Superior temporal gyrus (tissue), 1 donor: ENCODE data around the gene TTC23.
A peak's percentile ranks its signal among the peaks of the same experiment; 100 is the strongest.

ENCODE experiments used
- DNase-seq: peaks from one replicate; pipeline ENCODE4 v3.0.0-alpha.2; 2016; ENCODE audit errors: extremely low spot score

Gene TTC23

DNA sequence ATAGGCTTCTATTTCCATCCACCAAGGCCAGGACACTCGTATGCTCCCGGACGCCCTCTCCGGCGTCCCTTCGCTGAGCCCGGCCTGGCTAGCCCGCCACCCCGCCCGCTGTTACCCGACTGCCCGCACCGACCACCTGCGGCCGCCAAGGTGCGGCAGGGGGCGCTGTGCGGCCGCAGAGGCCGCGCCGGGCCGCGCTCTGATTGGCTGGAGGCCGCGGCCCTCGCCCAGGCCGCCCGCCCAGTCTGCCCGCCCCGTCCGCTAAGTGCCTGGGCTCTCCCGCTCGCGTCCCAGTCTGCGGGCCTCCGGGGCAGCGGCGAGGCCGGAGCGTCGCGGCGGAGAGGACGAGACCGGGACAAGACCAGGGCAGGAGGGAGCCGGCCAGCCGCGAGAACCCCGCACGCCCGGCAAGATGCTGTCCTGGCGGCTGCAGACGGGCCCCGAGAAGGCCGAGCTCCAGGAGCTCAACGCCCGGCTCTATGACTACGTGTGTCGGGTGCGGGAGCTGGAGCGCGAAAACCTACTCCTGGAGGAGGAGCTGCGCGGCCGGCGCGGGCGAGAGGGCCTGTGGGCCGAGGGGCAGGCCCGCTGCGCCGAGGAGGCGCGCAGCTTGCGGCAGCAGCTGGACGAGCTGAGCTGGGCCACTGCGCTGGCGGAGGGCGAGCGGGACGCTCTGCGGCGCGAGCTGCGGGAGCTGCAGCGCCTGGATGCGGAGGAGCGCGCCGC lies 144.4 kb downstream of the TTC23 start, which contains the start of gene SYNM:
Gene SYNM (plus strand): TSS at position 293 of the 726 bp plus-strand sequence. CDS start 120 bp downstream, at position 413.
- peak; percentile 82 for DNase-seq

DNA sequence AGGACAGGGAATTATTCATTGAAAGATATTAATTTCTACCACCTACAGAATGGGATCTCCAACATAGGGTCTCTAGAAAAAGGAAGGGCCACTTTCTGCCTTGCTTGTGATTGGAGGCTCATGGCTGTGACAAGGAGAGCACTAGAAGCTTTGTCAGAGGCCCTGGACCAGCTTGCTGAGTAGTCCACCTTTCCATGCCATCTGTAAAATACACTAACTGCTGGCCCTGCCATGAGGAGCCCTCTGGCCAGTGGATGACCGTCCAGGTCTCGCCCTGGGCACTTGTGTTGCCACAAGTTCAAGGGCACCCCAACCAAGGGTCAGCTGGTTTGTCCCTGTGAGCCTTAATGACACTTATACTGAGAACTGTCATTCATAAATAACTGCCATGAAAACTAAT lies 146.1 kb downstream of the TTC23 start:
- no peak for DNase-seq

DNA sequence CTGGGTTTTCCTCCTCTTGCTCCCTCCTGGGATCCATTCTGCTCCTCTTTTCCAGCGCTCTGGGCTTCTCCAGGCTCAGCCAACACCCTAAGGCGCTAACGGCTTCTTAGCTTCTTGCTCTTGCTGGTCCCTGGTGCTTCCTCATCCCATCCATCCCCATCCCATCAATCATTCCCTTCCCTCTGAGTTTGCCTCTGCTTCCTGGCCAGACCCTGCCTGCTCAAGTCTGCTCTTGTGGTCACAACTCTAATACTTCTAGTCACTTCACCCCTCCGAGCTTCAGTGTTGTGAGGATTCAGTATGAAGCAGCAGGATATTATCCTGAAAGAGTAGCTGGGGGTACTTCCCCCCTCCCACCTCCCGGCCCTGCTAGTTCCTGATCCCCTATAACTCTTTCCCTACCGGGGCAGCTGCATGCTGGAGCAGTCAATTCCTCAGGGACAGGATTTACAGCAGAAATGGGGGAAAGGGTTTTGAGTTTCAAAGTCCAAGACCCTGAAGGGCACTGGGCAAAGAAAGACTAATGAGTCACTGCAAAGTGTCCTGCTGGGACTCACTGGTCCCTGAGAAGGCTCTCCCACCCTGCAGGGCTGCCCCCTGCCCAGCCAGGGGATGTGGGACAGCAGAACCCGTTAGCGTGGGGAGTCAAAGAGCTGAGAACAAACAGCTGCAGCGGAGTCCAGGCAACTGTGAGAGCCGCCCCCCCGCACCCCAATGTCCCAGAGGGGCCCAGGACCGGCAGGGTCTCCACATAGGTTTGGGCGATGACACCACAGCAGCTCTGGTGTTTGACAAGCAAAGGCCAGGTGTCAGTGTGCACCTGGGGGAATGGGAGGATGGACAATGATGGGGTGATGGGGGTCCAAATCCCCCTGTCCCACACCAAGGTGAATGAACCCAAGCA lies 146.8 kb downstream of the TTC23 start:
- DNase-seq = no peak

DNA sequence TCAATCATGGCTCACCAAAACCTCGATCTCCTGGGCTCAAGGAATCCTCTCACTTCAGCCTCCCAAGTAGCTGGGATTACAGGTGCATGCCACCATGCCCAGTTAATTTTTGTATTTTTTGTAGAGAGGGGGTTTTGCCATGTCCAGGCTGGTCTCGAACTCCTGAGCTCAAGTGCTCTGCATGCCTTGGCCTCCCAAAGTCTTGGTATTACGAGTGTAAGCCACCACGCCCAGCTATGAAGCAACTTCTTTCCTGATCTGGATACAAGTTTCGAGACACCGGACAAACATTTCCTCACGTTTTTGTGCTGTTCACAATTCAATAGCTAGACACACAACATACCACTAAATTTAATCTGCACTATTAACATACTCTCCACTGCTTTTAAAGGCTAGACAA lies 147.9 kb downstream of the TTC23 start:
- DNase-seq = no peak

DNA sequence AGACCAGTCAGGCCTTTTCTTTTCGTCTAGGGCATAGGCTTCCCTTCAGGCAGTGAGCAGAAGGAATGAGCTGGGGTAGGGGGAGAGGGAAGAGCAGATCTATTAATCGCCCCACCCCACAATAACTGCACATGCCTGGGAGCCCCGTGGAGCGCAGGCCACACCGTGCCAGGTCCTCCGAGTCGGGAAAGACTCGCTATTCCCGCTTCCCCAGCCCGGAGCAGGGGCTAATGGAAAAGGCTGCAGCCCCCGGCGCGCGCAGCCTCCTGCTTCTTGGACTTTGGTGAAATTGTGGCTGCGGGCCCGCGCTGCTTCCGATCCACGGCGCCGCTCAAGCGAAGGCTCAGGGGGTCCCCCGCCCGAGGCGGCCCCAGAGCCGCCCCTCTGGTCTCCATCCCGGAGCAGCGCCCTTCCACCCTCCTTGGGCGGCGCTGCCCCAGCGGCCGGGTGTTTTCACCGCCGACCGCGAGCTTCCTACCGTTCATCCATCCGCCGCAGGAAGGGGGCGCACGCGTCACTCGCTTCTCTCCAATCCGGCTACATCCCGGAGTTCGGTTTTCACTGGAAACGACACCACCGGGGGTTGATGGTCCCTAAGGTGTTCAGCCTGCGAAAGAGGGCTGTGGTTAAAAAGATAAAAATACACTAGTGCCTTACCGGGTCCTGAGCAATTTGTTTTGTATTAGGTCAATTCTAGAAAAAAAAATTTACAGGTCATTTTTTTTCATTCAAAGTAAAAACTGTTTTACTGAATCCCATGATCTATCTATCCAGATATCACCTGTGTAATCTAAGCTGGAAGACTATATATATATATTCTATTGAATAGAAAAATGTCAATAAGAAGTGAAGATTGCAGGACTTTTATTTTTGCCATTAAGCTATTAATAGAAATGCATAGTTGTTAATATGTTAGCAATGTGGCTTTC lies 148.9 kb downstream of the TTC23 start:
- peak; percentile 89 for DNase-seq

DNA sequence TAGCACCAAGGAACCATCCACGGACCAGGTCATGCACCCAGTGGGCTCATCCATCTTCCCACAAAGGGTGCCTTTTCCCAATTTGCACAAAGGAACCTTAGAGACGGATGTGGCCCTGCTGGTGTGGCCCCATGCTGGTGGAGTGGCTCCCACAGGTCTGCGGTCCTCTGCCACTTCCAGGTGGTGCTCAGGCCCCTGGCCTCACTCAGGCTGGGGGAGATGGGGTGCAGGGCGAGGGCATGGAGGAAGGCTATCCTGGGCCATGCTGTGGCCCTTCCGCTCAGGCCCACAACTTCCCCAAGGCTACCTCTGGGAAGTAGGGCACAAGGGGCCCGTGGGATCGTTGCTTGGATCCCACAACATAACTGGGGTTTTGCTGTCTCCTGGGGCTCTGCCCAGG lies 149.7 kb downstream of the TTC23 start:
- no peak for DNase-seq

DNA sequence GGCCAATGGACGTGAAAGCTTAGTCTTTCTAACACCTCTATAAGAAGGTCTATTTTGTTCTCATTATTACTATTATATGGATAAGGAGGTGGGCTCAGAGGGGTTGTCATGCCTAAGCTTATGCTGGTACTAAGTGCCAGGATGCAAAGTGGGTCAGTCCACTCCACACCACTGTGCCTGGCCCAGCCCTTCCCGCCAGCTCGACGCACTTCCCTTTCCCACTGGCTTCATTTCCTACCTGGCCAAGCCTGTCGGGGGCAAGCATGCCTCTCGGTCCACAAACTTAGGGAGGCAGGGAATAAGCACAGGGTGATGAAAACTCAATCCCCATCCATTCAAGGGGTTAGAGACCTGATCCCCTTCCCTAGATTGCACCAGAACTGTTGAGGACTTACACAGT lies 150.4 kb downstream of the TTC23 start:
- DNase-seq = no peak

DNA sequence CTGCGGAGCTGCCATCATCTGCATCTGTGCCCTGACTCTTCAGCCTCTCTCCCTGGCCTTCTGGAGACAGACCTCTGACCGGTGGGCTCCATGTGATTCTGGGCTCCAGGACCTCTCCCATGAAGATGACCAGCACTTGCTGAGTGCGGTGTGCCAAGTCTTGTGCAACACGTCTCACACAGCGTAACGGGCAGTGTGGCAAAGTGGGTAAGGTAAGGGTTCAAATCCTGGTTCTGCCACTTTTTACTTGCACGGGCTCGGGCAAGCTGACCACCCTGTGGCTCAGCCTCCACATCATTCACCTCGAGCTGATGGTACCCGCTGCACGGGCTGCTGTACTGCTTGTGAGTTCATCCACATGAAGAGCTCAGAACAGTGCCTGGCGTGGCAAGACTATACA lies 151.0 kb downstream of the TTC23 start:
- no peak for DNase-seq

DNA sequence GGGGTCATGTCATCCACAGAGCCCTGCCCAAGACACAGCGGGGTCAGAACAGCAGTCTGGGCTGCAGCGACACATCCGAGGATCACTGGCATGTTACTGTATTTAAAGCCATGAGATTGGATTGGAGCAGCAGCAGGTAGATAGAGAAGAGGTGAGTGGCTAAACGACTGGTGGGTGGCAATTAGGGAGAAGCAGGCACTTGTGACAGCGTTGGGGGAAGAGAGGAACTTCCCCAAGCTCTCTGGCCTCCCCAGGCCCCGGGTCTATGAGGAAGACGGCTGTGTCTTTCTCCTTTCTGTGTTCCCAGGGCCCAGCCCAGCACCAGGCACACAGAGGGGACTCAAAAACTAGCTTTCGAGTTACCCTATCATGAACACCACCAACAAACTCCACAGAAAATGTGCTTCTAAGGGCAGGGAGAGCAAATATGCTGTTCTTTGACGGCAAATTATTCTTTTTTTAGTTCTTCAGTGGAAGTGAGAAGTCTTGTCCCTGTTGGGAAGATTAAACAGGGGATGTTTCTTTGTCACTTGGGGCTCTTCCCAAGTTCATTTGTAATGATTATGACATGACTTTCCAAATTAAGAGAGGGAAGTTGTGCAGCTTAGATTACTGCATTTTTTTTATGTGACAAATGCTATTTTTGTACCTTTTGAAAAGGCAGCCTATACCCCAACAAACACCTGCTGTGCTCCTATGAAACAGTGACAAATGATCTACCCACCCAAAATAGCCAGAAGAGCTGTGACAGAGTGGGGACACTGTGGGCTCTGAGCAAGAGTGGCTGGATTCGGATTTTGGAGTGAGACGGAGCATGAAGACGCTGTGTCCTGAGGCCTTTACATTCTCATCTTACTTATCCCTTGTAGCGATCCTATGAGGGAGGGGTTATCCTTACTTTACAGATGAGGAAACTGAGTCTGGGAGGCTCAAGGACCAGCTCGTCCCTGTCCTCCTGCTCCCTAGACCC lies 151.7 kb downstream of the TTC23 start:
- DNase-seq = no peak

DNA sequence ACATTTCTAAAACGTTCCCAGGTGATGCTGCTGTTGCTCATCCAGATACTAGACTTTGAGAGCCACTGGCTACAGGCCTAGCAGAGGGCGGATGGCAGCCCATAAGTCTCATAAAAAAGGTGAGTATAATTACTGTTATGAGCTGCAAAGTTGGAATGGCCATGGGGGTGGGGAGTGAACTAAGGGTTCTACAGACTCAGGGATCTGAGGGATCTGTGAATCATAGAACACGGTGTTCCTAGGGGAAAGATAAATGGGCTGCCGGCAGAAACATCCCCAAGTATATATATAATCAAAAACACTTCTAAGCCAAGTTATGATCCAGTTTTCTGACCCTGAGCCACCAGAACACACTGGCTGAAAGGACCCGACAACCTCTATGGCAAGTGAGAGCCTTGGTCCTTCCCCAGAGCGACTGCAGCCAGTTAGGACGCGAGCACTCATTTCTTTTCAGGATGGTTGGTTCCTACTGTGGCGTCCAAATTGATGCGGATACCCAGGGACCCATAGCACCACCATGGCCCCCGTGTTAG lies 152.4 kb downstream of the TTC23 start:
- no peak for DNase-seq

DNA sequence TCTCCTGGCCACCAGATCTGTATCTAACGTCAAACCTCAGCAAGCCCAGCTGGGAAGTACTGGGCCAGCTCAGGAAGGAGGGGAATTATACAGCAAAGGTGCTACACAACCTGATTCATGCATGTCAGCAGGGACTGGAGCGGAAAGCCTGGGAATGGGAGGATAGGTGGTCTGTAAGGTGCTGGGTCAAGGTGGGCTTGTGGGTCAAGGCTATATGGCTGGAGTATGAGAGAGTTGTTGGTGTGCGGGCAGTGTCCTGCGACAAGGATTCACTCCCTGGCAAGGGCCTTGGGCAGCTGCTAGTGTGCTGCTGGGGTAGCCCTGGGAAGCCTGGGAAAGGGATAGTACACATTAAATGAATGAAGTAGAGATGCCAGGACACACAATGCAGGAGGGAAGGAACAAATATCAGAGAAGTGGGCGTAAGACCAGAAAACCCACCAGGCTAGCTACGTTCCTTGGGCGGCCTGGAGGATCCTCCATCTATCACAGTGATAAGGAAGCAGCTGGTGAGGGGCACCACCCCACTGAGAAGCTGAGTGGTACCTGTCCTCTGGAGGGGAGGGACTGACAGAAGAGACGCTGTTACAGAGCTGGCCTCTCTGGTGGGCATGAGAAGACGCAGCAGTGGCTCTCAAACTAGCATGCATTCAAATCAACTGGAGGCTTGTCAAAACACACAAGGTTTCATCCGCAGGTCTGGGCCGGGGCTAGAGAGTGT lies 153.0 kb downstream of the TTC23 start:
- DNase-seq = no peak

DNA sequence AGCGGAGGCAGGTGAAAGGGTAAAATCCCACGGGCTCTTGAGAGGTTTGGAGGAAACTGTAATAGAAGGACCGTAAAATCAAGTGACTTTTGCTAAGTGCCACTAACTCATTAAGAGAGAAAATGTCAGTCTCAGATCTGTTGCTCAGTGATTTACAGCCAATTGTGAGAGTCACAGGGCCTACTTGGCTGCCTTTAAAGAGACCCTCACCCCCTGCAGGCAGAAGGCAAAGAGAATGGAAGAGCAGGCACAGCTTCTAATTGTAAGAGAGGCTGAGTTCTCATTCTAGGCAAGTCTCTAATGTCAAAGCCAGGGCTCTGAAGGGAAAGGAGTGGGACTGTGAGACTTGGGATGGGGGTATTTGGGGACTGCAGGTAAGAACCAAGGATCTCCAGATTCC lies 153.8 kb downstream of the TTC23 start:
- DNase-seq = no peak

DNA sequence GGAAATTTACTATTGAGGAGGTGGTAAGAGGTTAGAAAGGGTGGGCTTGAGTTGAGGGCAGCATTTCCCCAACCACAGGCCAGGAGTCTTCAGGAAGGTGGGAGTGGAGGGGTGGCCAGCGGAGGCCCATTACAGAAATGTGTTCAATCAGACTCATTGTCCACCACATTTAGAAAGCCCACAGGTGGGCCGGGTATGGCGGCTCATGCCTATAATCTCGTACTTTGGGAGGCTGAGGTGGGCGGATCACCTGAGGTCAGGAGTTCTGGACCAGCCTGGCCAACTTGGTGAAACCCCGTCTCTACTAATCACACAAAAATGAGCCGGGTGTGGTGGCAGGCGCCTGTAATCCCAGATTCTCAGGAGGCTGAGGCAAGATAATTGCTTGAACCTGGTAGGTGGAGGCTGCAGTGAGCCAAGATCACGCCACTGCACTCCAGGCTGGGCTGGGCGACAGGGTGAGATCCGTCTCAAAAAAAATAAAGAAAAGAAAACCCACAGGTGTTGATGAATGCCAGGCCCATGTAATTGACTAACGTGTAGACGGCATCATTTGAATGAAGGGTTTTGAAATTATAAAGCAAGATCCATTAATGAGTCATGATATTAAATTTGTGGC lies 156.7 kb downstream of the TTC23 start:
- no peak for DNase-seq

DNA sequence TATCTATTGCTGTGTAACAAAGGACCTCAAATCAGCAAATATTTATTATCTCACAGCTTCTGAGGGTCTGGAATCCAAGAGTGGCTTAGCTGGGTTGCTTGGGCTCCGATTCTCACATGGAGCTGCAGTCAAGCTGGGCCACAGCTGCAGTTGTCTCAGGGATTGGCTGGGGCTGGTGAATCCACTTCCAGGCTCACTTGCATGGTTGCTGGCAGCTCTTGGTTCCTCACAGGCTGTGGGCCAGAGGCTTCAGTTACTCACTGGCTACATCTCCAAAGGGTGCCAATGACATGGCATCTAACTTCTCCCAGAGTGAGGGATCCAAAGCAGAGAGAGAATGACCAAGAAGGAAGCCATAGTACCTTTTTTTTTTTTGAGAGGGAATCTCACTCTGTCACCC lies 158.4 kb downstream of the TTC23 start:
- DNase-seq = no peak

DNA sequence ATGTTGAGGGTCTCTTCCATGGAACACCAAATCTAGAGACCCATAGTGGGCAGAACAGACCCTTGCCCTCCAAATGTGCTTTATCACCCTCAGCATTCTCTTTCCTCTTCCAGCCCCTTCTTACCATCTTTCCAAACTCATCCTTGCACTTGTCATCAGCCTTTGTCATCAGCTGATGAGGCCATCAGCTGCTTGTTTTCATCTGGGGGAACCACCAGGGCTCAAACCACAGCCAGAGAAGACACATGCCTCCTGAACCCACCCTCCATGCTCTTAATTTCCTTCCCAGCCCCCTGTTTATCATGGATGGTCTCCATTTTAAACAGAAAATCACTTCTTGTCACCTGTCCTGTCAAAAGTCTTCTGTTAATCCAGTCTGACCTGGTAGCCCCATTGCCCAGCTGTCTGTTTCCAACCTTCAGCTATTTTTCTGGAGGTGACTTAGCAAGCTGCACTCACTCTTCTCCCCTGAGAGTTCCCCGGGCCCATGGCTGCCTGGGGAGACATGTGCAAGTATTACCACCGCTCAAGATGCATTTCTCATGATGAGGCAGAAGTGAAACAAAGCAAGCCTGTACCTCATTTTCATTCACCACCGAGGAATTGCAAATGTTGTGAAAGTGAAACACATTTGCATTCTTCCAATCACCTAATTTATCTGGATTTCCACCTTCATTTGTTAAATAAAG lies 159.2 kb downstream of the TTC23 start:
- DNase-seq = no peak

DNA sequence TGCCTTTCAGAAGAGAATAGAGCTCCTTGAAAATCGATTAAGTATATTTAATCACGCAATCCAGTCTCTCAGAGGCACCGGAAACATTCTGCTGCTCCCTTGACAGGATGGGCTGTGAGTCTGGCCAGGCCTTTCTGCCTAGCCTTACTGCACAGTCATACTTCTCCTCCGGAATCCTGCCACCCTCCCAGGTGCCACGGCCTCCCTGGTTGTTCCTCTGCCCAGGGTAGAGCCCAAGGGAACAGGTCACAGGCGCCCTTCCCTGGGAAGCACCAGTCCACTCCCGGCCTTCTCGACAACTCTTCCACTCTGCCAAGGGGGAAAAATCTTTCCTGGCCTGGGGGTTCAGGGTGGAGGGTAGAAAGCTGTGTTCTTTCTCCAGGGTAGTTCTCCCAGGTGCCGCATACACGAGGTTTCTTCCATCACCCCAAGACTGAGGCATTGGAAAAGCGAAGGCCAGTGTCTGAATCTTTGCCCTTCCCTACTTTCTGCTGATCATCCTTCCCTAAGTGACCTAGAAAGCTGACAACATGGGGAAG lies 161.9 kb downstream of the TTC23 start:
- no peak for DNase-seq

DNA sequence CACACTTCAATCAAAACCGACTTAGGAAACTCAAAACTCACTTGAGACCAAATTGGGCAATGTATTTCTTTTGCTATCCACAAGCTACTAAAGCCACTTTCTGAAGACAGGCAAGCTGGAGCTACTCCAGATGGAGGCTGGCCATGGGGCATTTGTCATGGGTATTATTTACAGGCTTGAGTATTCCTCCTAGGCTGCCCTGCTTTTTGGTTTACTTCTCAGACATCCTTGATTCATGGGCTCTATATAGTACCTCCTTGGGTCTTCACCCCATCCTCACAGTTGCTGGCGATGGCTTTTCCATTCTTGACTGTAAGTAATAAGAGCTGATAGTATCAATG lies 163.1 kb downstream of the TTC23 start:
- DNase-seq = no peak
